ENCODE results near the gene LHX5.

DNA sequence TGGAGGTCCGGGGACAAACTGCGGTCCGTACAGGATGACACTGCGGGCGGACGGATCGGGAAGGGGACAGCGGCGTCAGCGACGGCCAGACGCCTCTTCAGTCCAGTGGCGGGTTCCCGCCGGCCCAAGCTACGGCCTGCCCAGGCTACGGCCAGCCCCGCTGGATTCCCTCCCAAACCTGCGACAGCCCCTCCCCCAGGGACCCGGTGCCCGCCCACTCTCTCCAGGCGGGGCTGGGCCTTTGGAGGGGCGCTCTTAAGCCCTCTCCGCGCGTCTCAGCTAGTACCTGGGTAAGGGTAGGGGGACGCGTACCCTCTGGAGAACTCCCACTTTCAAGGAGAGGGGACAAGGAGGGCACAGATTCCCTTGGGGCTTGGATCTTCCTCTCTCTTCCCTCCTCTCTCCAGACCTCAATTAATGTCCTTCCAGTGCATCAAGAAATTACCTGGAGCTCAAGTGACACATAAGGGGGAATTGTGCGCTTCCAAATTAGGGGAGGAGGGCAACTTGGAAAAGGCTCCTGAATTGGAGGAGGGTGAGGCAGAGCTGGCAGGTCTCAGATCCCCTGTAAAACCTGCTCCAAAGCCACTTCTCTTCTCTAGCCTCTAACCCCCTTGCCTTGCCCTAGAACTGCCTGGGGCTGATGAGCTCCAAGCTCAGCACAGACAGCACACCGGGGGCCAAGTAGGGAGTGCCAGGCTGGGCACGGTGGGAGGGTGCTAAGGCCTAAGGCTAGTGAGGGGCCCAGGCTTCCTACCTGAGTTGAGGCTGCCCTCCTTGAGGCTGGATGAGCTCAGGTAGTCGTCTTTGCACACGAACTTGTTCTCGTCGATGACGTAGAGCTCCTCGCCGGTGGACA is 3.1 kb downstream of the LHX5 start:
- TF ChIP-seq CTCF (IDR thresholded peaks at IDR 0.05), result no peak
- TF ChIP-seq POLR2A (IDR thresholded peaks at IDR 0.05), result no peak
